Activated T-cell treated with anti-CD3 and anti-CD28 coated beads, Interleukin-2, amount 50 U/mL, for 48 hours (primary cell): ENCODE results near the gene SRGAP1.
"Not testable (repeated sequence)": the region's sequence is repeated elsewhere in the genome, so short reads cannot be mapped to it uniquely, and the experiment has no call there.

Source experiments
- DNase-seq, 2 experiments: peaks; one replicate each; pipeline ENCODE4 v3.0.0-alpha.2; 2020

SRGAP1 gene

GRCh38 chr12:64181430-64182291, 337.2 kb downstream of the SRGAP1 start:
- DNase-seq, result no peak

DNA sequence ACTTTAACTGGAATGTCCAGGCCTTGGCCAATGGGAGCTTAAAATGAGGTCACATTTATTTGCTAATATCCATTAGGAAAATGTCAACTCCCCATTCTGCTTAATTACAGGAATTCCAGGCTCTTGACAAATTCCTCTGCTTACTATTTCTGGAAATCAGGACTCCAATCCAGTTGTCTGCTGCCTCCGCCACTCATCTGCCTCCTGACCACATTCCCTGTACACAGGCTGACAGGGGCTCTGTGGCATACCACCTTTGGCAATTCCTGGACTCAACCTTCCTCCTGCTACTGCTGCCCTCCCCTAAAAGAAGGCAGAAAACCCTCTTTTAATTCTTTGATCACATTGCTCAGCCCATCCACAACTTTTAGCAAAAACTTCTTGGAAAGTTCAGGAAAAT, 339.7 kb downstream of the SRGAP1 start:
- no peak for DNase-seq

- no peak for DNase-seq
These were observed 342.3 kb downstream of the SRGAP1 start for GRCh38 chr12:64186789-64187188.

DNA sequence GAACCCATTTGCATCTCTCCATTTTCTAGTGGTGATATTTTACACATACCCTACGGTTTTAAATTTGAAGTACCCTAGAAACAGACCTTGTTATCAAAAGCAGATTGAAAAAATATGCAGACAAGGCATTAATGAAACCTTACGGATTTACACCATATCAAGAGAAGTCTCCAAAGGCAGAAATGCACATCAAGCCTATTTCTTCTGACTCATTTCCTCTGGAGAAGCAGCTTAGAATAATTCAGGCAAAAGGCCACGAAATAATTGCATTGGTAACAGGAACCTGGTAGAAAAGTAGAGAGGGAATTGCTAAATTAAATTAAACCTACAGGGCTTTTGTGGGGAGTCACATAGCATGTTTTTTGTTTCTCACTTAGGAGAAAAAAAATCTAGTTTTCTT, 342.9 kb downstream of the SRGAP1 start:
- DNase-seq, result no peak

GRCh38 chr12:64187794-64188193, 343.3 kb downstream of the SRGAP1 start:
- no peak for DNase-seq

DNA sequence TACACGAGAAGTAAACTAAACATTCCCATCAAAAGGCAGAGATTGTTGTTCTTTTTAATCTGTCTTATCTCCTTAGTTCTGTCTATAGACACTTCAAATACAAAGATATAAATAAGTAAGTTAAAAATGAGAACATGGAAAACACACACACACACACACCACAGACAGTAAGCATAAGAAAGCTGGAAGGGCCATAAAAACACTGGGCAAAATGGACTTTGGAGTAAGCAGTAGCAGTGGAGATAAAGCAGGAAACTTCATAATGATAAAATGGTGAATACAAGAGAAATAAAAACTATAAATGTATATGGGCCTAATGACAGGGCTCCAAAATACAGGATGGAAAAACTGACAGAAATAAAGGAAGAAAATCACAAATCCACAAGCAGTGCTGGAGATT, 345.0 kb downstream of the SRGAP1 start:
- DNase-seq, result no peak

GRCh38 chr12:64190140-64190539, 345.6 kb downstream of the SRGAP1 start:
- DNase-seq, result no peak

DNA sequence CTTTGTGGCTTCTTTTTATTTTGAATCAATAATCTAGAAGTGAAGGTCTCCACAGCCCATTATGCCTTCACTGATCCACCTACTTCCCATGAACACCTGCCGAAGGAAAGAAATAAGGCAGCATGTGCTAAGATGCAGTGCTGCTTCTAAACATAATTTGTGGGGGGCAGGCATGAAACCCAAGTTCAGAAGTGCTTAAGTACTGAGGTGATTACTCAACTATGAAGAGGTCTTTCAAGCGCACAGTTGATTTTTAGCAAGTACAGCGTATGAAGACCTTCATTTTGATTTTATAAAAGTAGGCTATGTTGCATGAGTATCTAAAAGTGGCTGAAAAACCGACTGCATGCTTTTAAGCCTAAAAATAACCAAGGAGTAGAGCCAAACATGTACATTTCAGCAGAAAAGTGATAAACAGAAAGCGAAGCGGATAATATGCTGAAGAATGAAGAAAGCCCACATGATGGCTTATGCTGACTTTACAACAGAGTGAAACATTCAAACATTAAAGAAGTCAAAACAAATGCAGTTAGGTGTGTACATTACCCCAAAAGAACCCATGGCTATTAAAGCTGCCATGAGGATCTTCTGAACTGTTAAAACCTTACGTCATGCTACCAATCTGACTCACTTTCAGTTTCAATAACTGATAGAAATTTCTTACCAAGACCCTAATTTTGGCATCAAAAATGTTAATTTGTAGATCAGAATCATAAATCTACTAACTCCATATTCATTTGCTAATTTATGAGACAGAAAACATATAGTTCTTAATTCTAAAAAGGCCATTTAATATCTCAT, 348.3 kb downstream of the SRGAP1 start:
- DNase-seq, result no peak

GRCh38 chr12:64193931-64194330, 349.4 kb downstream of the SRGAP1 start:
- no peak for DNase-seq

GRCh38 chr12:64194333-64195149, 350.0 kb downstream of the SRGAP1 start:
- DNase-seq, result no peak

DNA sequence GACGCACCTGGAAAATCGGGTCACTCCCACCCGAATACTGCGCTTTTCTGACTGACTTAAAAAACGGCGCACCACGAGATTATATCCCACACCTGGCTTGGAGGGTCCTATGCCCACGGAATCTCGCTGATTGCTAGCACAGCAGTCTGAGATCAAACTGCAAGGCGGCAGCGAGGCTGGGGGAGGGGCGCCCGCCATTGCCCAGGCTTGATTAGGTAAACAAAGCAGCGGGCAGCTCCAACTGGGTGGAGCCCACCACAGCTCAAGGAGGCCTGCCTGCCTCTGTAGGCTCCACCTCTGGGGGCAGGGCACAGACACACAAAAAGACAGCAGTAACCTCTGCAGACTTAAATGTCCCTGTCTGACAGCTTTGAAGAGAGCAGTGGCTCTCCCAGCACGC, 351.3 kb downstream of the SRGAP1 start:
- DNase-seq, result not testable (repeated sequence)

DNA sequence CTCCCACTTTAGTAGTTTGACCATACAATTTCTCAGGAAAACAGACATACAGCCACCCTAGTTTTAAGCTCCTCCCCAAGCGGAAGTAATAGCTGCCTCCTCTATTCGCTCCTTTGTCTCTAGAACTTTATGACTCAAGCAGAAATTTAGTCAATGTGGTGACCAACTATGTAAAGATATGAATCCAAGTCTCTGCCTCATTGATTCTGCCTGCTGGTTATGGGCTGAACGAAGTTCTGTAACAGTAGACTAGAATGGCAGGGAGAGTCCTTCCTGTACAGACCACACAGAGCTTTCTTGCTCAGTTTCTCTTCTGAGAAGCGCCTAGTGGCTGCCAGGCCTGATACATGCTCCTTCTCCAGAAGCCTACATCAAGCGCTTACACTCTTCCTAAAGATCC, 358.5 kb downstream of the SRGAP1 start:
- DNase-seq, result no peak

GRCh38 chr12:64203775-64204174, 359.3 kb downstream of the SRGAP1 start:
- DNase-seq, result no peak

DNA sequence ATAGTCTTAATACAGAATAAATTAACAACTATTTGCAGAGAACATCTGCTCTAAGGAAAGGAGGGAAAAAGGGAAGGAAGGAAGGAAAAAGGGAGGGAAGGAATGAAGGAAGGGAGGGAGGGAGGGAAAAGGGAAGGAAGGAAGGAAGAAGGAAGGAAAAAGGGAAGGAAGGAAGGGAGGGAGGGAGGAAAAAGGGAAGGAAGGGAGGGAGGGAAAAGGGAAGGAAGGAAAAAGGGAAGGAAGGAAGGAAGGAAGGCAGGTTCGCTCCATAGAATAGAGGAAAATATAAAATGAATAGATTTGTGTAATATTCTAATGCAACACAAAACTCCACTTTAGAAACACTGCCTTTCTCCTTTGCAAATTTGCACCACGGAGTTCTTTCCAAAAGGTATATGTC, 361.0 kb downstream of the SRGAP1 start:
- no peak for DNase-seq

- DNase-seq, result no peak
These were observed 363.0 kb downstream of the SRGAP1 start for GRCh38 chr12:64207453-64207852.
